ENCODE data around the gene XG. TPM values are rescaled to one million over a fixed set of nuclear protein-coding genes. Genes with fewer than 3 reads are reported as not detected.

The XG gene
- total and polyA plus RNA-seq, 4 donors, result 0.21 to 0.71 (median 0.39) TPM

GRCh38 chrX:2712890-2713840 lies 38.7 kb upstream of the XG start:
- Histone ChIP-seq H3K27ac (ENCODE audit: low read depth in 1 of 2, low read length in 1 of 2) (no peak overlapping the region), H3K4me3 (no peak overlapping the region), H3K9ac (ENCODE audit: insufficient read depth in 1 of 2, low read length in 2 of 2) (no peak overlapping the region), H3K9me3 (ENCODE audit: control insufficient read depth in 4 of 4, insufficient read depth in 3 of 4, low read length in 3 of 4) (no peaks in the 10 kb centered on the region), H3K27me3 (ENCODE audit: control insufficient read depth in 3 of 3, insufficient read depth in 3 of 3, low read length in 2 of 3) (peaks cover 0 to 15% (median 0%) of the 10 kb centered on the region in 3 donors), H3K36me3 (ENCODE audit: control insufficient read depth in 4 of 4, insufficient read depth in 4 of 4, low read length in 4 of 4) (peaks cover 6 to 21% (median 14%) of the 10 kb centered on the region in 4 donors), H3K4me1 (ENCODE audit: control insufficient read depth in 5 of 5, insufficient read depth in 5 of 5, low read length in 5 of 5) (peaks cover 0 to 17% (median 6%) of the 10 kb centered on the region in 5 donors)
- ATAC-seq (ENCODE audit: insufficient read depth, low FRiP score) (no peak), DNase-seq (no peak)
- 53 to 74% methylated on average over 13 of the region's 13 CpGs for WGBS, 2 donors
- TF ChIP-seq, protein P1, sequence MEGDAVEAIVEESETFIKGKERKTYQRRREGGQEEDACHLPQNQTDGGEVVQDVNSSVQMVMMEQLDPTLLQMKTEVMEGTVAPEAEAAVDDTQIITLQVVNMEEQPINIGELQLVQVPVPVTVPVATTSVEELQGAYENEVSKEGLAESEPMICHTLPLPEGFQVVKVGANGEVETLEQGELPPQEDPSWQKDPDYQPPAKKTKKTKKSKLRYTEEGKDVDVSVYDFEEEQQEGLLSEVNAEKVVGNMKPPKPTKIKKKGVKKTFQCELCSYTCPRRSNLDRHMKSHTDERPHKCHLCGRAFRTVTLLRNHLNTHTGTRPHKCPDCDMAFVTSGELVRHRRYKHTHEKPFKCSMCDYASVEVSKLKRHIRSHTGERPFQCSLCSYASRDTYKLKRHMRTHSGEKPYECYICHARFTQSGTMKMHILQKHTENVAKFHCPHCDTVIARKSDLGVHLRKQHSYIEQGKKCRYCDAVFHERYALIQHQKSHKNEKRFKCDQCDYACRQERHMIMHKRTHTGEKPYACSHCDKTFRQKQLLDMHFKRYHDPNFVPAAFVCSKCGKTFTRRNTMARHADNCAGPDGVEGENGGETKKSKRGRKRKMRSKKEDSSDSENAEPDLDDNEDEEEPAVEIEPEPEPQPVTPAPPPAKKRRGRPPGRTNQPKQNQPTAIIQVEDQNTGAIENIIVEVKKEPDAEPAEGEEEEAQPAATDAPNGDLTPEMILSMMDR (IDR thresholded peaks at IDR 0.05; ENCODE audit: control extremely low read depth, extremely low read depth), result no peak

GRCh38 chrX:2714551-2714950 lies 37.3 kb upstream of the XG start:
- Histone ChIP-seq H3K4me3 (no peak overlapping the region), H3K9ac (ENCODE audit: insufficient read depth in 1 of 2, low read length in 2 of 2) (no peak overlapping the region), H3K27ac (ENCODE audit: low read depth in 1 of 2, low read length in 1 of 2) (no peak overlapping the region), H3K36me3 (ENCODE audit: control insufficient read depth in 4 of 4, insufficient read depth in 4 of 4, low read length in 4 of 4) (peaks cover 10 to 26% (median 19%) of the 10 kb centered on the region in 4 donors), H3K4me1 (ENCODE audit: control insufficient read depth in 5 of 5, insufficient read depth in 5 of 5, low read length in 5 of 5) (peaks cover 0 to 6% (median under 1%) of the 10 kb centered on the region in 5 donors), H3K27me3 (ENCODE audit: control insufficient read depth in 3 of 3, insufficient read depth in 3 of 3, low read length in 2 of 3) (peaks cover 0 to 10% (median 0%) of the 10 kb centered on the region in 3 donors), H3K9me3 (ENCODE audit: control insufficient read depth in 4 of 4, insufficient read depth in 3 of 4, low read length in 3 of 4) (no peaks in the 10 kb centered on the region)
- 58 to 83% methylated on average over 6 of the region's 6 CpGs for WGBS, 2 donors
- no peak for ATAC-seq (ENCODE audit: insufficient read depth, low FRiP score)
- TF ChIP-seq, protein P1 (IDR thresholded peaks at IDR 0.05; ENCODE audit: control extremely low read depth, extremely low read depth), result no peak
- DNase-seq, result no peak

GRCh38 chrX:2715066-2715600 lies 36.7 kb upstream of the XG start:
- TF ChIP-seq, protein P1 (IDR thresholded peaks at IDR 0.05; ENCODE audit: control extremely low read depth, extremely low read depth), result no peak
- H3K27me3 ChIP-seq (ENCODE audit: control insufficient read depth in 3 of 3, insufficient read depth in 3 of 3, low read length in 2 of 3), result peaks cover 0 to 9% (median 0%) of the 10 kb centered on the region in 3 donors
- H3K9me3 ChIP-seq (ENCODE audit: control insufficient read depth in 4 of 4, insufficient read depth in 3 of 4, low read length in 3 of 4), result no peaks in the 10 kb centered on the region
- no peak overlapping the region for H3K4me3 ChIP-seq
- no peak overlapping the region for H3K9ac ChIP-seq (ENCODE audit: insufficient read depth in 1 of 2, low read length in 2 of 2)
- peaks cover 10 to 28% (median 20%) of the 10 kb centered on the region in 4 donors for H3K36me3 ChIP-seq (ENCODE audit: control insufficient read depth in 4 of 4, insufficient read depth in 4 of 4, low read length in 4 of 4)
- H3K27ac ChIP-seq (ENCODE audit: low read depth in 1 of 2, low read length in 1 of 2), result no peak overlapping the region
- H3K4me1 ChIP-seq (ENCODE audit: control insufficient read depth in 5 of 5, insufficient read depth in 5 of 5, low read length in 5 of 5), result peaks cover 0 to 2% (median 0%) of the 10 kb centered on the region in 5 donors
- WGBS, 2 donors, result 88 to 90% methylated on average over 11 of the region's 11 CpGs
- DNase-seq, result no peak
- ATAC-seq (ENCODE audit: insufficient read depth, low FRiP score), result no peak

Measured in lung (tissue), 12 donors.